GM12878 (cell line): ENCODE results near the gene RERE. TPM values are rescaled to one million over a fixed set of nuclear protein-coding genes. Genes with fewer than 3 reads are reported as not detected.

Experiments
- ATAC-seq: fragments of 200-7000 bp; cut with Tn5 transposase; 3 replicates; pipeline ENCODE4 v1.9.1; 2020; ENCODE audit warnings: mild to moderate bottlenecking, moderate library complexity
- BruUV-seq: library from RNA; stranded (reverse); fragments of 400-500 nt; replicated peaks from 2 replicates; lab custom pipeline; 2021; lab: Mats Ljungman, UMichigan
- CTCF ChIA-PET: fragments of 300-600 bp; sonication (Branson Sonifier 250); formaldehyde crosslinking; extraction: SDS; loops from one replicate; lab custom pipeline; 2021; ENCODE audit warnings: inconsistent platforms; lab: Yijun Ruan, JAX
- POLR2A ChIA-PET: fragments of 350-600 bp; formaldehyde crosslinking; extraction: SDS; loops from one replicate; lab custom pipeline; 2021; ENCODE audit warnings: inconsistent platforms; lab: Charles Lee
- RAD21 ChIA-PET: fragments of 300-600 bp; sonication (Branson Sonifier 250); formaldehyde crosslinking; loops from one replicate; lab custom pipeline; 2023; ENCODE audit warnings: antibody characterized with exemption; ENCODE audit not compliant: unreplicated experiment; lab: Charles Lee
- SMC1A ChIA-PET: fragments of 300-600 bp; sonication (Branson Sonifier 250); formaldehyde crosslinking; loops from one replicate; lab custom pipeline; 2023; ENCODE audit not compliant: unreplicated experiment, uncharacterized antibody; lab: Charles Lee
- DNase-seq: peaks from one replicate; pipeline ENCODE4 v3.0.0-alpha.2; 2011; ENCODE audit warnings: low read depth, low spot score
- FAIRE-seq: peaks from 3 replicates; lab custom pipeline; 2011; peaks lifted over from hg19 to GRCh38; lab: Jason Lieb, UNC
- H2AFZ ChIP-seq: 2 replicates; pipeline ENCODE4 v1.6.0; 2011; ENCODE audit warnings: low read depth, low read length, control low read depth; ENCODE audit not compliant: control insufficient read depth
- H3K27ac ChIP-seq: 2 replicates; pipeline ENCODE4 v1.5.1; 2011; ENCODE audit warnings: control low read depth; ENCODE audit not compliant: control insufficient read depth, insufficient read depth
- H3K27me3 ChIP-seq, 2 experiments: replicated peaks in 1 of 2; 2 replicates each; pipeline versions ENCODE4 v1.6.0 to v1.6.1; 2011; ENCODE audit warnings: low read length in 1 of 2; ENCODE audit not compliant: control insufficient read depth in 2 of 2, insufficient read depth in 2 of 2
- H3K36me3 ChIP-seq, 2 experiments: 2 replicates each; pipeline ENCODE4 v1.5.1; 2011; ENCODE audit warnings: low read length in 1 of 2; ENCODE audit not compliant: control insufficient read depth in 2 of 2, insufficient read depth in 2 of 2
- H3K4me1 ChIP-seq: 2 replicates; pipeline ENCODE4 v1.6.1; 2011; ENCODE audit warnings: mild to moderate bottlenecking, low read length, moderate library complexity, mixed read lengths; ENCODE audit not compliant: control insufficient read depth, insufficient read depth
- H3K4me2 ChIP-seq: 2 replicates; pipeline ENCODE4 v1.6.0; 2011; ENCODE audit warnings: control low read depth; ENCODE audit not compliant: control insufficient read depth, insufficient read depth
- H3K4me3 ChIP-seq: fragments of 200-600 bp; sonication (generic); 2 replicates; pipeline ENCODE4 v1.5.1; 2016
- H3K79me2 ChIP-seq: 2 replicates; pipeline ENCODE4 v1.6.0; 2011; ENCODE audit warnings: low read length; ENCODE audit not compliant: control insufficient read depth, insufficient read depth
- H3K9ac ChIP-seq: 2 replicates; pipeline ENCODE4 v1.8.0; 2011; ENCODE audit warnings: low read length, control low read depth, mixed read lengths; ENCODE audit not compliant: control insufficient read depth, insufficient read depth
- H3K9me3 ChIP-seq: replicated peaks from 3 replicates; pipeline ENCODE4 v1.5.1; 2011; ENCODE audit warnings: mild to moderate bottlenecking, low read length; ENCODE audit not compliant: control insufficient read depth, insufficient read depth
- H4K20me1 ChIP-seq: 2 replicates; pipeline ENCODE4 v1.6.0; 2011; ENCODE audit not compliant: control insufficient read depth, insufficient read depth
- ETV6 ChIP-seq, 2 experiments: fragments of 450-650 bp in 1 of 2; IDR thresholded peaks in 1 of 2; conservative IDR thresholded peaks in 1 of 2; 2 replicates each; pipeline ENCODE4 v1.6.1; 2014; ENCODE audit warnings: antibody characterized with exemption in 1 of 2, borderline replicate concordance in 1 of 2, low read depth in 1 of 2, mild to moderate bottlenecking in 1 of 2, moderate library complexity in 1 of 2
- FOXK2 ChIP-seq: fragments of 450-650 bp; IDR thresholded peaks from 2 replicates; pipeline ENCODE4 v1.6.1; 2017; ENCODE audit warnings: mild to moderate bottlenecking, moderate library complexity
- GABPA ChIP-seq: IDR thresholded peaks from 2 replicates; pipeline ENCODE4 v1.6.1; 2014; ENCODE audit warnings: antibody characterized with exemption, low read depth, mild to moderate bottlenecking, inconsistent platforms
- IKZF1 ChIP-seq: fragments of 450-650 bp; conservative IDR thresholded peaks from 2 replicates; pipeline ENCODE4 v1.6.1; 2017; ENCODE audit warnings: antibody characterized with exemption, mild to moderate bottlenecking
- IRF4 ChIP-seq: IDR thresholded peaks from 2 replicates; pipeline ENCODE4 v1.6.1; 2011; ENCODE audit warnings: low read depth, low read length
- NFXL1 ChIP-seq: fragments of 450-650 bp; IDR thresholded peaks from 2 replicates; pipeline ENCODE4 v1.6.1; 2017; ENCODE audit warnings: antibody characterized with exemption, mild to moderate bottlenecking, borderline replicate concordance
- NR2C2 ChIP-seq: IDR thresholded peaks from 2 replicates; pipeline ENCODE4 v1.6.1; 2011; ENCODE audit warnings: borderline replicate concordance, low read depth; ENCODE audit not compliant: control insufficient read depth, insufficient read length
- PAX8 ChIP-seq: fragments of 450-650 bp; IDR thresholded peaks from 2 replicates; pipeline ENCODE4 v1.6.1; 2017; ENCODE audit warnings: mild to moderate bottlenecking, moderate library complexity
- RB1 ChIP-seq: fragments of 450-650 bp; formaldehyde crosslinking; IDR thresholded peaks from 2 replicates; pipeline ENCODE4 v1.6.1; 2017; ENCODE audit warnings: mild to moderate bottlenecking, borderline replicate concordance
- RBBP5 ChIP-seq: fragments of 200-600 bp; sonication (generic); conservative IDR thresholded peaks from 2 replicates; pipeline ENCODE4 v1.6.1; 2016
- RUNX3 ChIP-seq: IDR thresholded peaks from 2 replicates; pipeline ENCODE4 v1.6.1; 2012; ENCODE audit warnings: low read length, inconsistent platforms
- SP1 ChIP-seq: IDR thresholded peaks from one replicate; pipeline ENCODE4 v1.6.1; 2011; ENCODE audit warnings: low read depth, low read length
- STAT1 ChIP-seq: fragments of 450-650 bp; conservative IDR thresholded peaks from 2 replicates; pipeline ENCODE4 v1.6.1; 2014; ENCODE audit warnings: antibody characterized with exemption, mild to moderate bottlenecking
- TCF7 ChIP-seq: IDR thresholded peaks from 2 replicates; pipeline ENCODE4 v1.6.1; 2014; ENCODE audit warnings: antibody characterized with exemption, borderline replicate concordance
- YY1 ChIP-seq: IDR thresholded peaks from 2 replicates; pipeline ENCODE4 v1.6.1; 2011; ENCODE audit warnings: low read depth, mild to moderate bottlenecking, low read length
- ZNF274 ChIP-seq: IDR thresholded peaks from one replicate; pipeline ENCODE4 v1.8.0; 2011; ENCODE audit not compliant: insufficient read length, insufficient read depth
- WGBS: methylation state at CpG from one replicate; pipeline ENCODE4 v1.1.6; 2016; ENCODE audit warnings: low lambda C conversion rate; ENCODE audit not compliant: insufficient replicate concordance, insufficient coverage; ENCODE audit errors: missing lambda C conversion rate; 5-methylcytosine and 5-hydroxymethylcytosine counted together
- in situ Hi-C: fragments of 300-500 bp; cut with MboI; formaldehyde crosslinking; loops from 9 replicates; pipeline ENCODE4 v1.14.3; 2018; ENCODE audit warnings: mixed read lengths
- intact Hi-C: fragments of 100-400 bp; cut with micrococcal nuclease; formaldehyde crosslinking; loops from one replicate; pipeline ENCODE4 v1.14.2; 2022; ENCODE audit not compliant: unreplicated experiment
- polyA plus RNA-seq, 11 experiments: library from polyadenylated mRNA; depleted of rRNA in 4 of 11; unstranded in 6 of 11; stranded (reverse) in 5 of 11; fragments of >200 nt; fragmentation: Nextera tagmentation in 4 of 11; fragmentation: Illumina TruSeq in 1 of 11; extraction: Ambion mirVana in 4 of 11; extraction: Trizol in 1 of 11; gene quantifications; 1 replicate in 1 of 11; 2 replicates in 10 of 11; pipeline versions ENCODE4 v1.2.1 to v1.2.3, GENCODE V29; 2011 to 2016; ENCODE audit warnings: inconsistent platforms in 2 of 11, missing spikeins in 2 of 11, low read depth in 1 of 11
- total RNA-seq, 4 experiments: library from RNA; depleted of rRNA in 3 of 4; stranded (reverse); fragments of >200 nt in 3 of 4; fragmentation: Illumina TruSeq in 1 of 4; extraction: Trizol in 1 of 4; gene quantifications; 2 replicates each; pipeline versions ENCODE4 v1.2.1 to v1.2.3, GENCODE V29; 2013 to 2021
- TF ChIP-seq, protein P1 (sequence below): fragments of 450-650 bp; IDR thresholded peaks from 2 replicates; pipeline ENCODE4 v1.6.1; 2017; ENCODE audit warnings: mild to moderate bottlenecking, low read depth, inconsistent platforms; ENCODE audit not compliant: poor library complexity, severe bottlenecking
- TF ChIP-seq, protein P2 (sequence below): IDR thresholded peaks from 2 replicates; pipeline ENCODE4 v1.6.1; 2011; ENCODE audit warnings: low read depth, low read length, improper control_type of control experiment, borderline replicate concordance
- TF ChIP-seq, protein P3 (sequence below): fragments of 450-650 bp; IDR thresholded peaks from 2 replicates; pipeline ENCODE4 v1.6.1; 2016; ENCODE audit warnings: mild to moderate bottlenecking

RERE gene
- total and polyA plus RNA-seq, 10 of the 15 experiments (the other 5 are each of a cell fraction or from before 2014, with no cell fraction given) = 5.2 to 60.5 (median 20.2) TPM

DNA sequence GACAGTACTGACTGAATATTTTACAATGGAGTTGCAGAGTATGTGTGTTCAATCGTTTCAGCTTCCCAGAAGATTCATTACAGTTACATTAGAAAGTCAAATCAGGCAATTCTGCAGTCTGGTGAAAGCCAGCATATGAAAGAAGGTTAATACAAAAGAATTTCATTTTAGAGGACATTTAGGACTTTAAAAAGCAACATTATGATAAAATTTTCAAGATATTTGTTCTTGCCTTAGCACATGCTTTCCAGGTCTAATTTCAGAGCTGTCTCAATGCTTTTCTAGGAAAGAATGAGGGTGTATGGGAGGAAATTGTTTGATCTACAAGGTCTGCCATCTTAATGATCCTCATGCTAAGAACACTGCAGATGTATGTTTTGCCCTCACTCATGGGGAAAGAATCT lies 63.2 kb downstream of the RERE start:
- no peak overlapping the region for H3K4me2 ChIP-seq
- no peaks in the 10 kb centered on the region; the same call in 2 of the 3 replicates for H3K9me3 ChIP-seq
- no peak overlapping the region for H2AFZ ChIP-seq
- ChIA-PET SMC1A (interaction anchor here (0.7 to 2.0 kb wide), 5 partner anchors 9 to 94 kb away, joined by 3 to 5 read pairs (median 4); no protein-coding TSS in a partner anchor), RAD21 (interaction anchor here (1.1 kb wide), 1 partner anchor 26 kb away, joined by 4 read pairs; no protein-coding TSS in a partner anchor), CTCF (interaction anchor here (0.6 to 1.6 kb wide), 2 partner anchors 9 to 105 kb away, joined by 3 to 5 read pairs; no protein-coding TSS in a partner anchor), POLR2A (no interaction called here)
- FAIRE-seq (no peak), ATAC-seq (no peak), DNase-seq (no peak)
- intact Hi-C loops (no loop called here), in situ Hi-C loops (no loop called here)
- no peak overlapping the region for H3K27ac ChIP-seq
- H4K20me1 ChIP-seq = no peaks in the 10 kb centered on the region
- H3K4me1 ChIP-seq = no peaks in the 10 kb centered on the region; the same call in 1 of the 2 replicates
- no peak overlapping the region for H3K4me3 ChIP-seq
- no peaks in the 10 kb centered on the region for H3K27me3 ChIP-seq
- 100% methylated on average over 1 of the region's 1 CpG for WGBS
- TF ChIP-seq SP1 (no peak), ETV6 (conservative IDR thresholded peaks at IDR 0.05 in 1 of 2, IDR thresholded peaks at IDR 0.05 in 1 of 2; ENCODE audit: borderline replicate concordance in 1 of 2, low read depth in 1 of 2) (no peak), YY1 (no peak), GABPA (no peak), PAX8 (no peak), RUNX3 (no peak), NR2C2 (no peak), ZNF274 (no peak), IRF4 (no peak), TCF7 (no peak), RB1 (no peak), FOXK2 (no peak), RBBP5 (no peak), NFXL1 (no peak), STAT1 (no peak), IKZF1 (no peak)
- TF ChIP-seq, protein P1, sequence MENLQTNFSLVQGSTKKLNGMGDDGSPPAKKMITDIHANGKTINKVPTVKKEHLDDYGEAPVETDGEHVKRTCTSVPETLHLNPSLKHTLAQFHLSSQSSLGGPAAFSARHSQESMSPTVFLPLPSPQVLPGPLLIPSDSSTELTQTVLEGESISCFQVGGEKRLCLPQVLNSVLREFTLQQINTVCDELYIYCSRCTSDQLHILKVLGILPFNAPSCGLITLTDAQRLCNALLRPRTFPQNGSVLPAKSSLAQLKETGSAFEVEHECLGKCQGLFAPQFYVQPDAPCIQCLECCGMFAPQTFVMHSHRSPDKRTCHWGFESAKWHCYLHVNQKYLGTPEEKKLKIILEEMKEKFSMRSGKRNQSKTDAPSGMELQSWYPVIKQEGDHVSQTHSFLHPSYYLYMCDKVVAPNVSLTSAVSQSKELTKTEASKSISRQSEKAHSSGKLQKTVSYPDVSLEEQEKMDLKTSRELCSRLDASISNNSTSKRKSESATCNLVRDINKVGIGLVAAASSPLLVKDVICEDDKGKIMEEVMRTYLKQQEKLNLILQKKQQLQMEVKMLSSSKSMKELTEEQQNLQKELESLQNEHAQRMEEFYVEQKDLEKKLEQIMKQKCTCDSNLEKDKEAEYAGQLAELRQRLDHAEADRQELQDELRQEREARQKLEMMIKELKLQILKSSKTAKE = no peak
- TF ChIP-seq, protein P2, sequence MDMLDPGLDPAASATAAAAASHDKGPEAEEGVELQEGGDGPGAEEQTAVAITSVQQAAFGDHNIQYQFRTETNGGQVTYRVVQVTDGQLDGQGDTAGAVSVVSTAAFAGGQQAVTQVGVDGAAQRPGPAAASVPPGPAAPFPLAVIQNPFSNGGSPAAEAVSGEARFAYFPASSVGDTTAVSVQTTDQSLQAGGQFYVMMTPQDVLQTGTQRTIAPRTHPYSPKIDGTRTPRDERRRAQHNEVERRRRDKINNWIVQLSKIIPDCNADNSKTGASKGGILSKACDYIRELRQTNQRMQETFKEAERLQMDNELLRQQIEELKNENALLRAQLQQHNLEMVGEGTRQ = no peak
- TF ChIP-seq, protein P3, sequence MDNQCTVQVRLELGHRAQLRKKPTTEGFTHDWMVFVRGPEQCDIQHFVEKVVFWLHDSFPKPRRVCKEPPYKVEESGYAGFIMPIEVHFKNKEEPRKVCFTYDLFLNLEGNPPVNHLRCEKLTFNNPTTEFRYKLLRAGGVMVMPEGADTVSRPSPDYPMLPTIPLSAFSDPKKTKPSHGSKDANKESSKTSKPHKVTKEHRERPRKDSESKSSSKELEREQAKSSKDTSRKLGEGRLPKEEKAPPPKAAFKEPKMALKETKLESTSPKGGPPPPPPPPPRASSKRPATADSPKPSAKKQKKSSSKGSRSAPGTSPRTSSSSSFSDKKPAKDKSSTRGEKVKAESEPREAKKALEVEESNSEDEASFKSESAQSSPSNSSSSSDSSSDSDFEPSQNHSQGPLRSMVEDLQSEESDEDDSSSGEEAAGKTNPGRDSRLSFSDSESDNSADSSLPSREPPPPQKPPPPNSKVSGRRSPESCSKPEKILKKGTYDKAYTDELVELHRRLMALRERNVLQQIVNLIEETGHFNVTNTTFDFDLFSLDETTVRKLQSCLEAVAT = no peak
- no peaks in the 10 kb centered on the region for H3K36me3 ChIP-seq
- peaks cover 5% of the 10 kb centered on the region for H3K79me2 ChIP-seq
- no TSS peak for BruUV-seq
- no peak overlapping the region for H3K9ac ChIP-seq
